Liver (tissue), 9 donors: ENCODE results near the gene UBR2. TPM values are rescaled to one million over a fixed set of nuclear protein-coding genes. Genes with fewer than 3 reads are reported as not detected.

ENCODE experiments used
- DNase-seq: peaks from one replicate; pipeline ENCODE4 v3.0.0-alpha.2; 2017; ENCODE audit warnings: low spot score
- H3K27ac ChIP-seq, 2 donors: one replicate each; pipeline ENCODE4 v1.7.0; 2013; ENCODE audit warnings: inconsistent platforms in 2 of 2, low read length in 2 of 2, control low read depth in 1 of 2, low read depth in 1 of 2, mild to moderate bottlenecking in 1 of 2
- H3K27me3 ChIP-seq, 4 donors: one replicate each; pipeline versions ENCODE4 v1.6.1 to v1.7.0; 2013; ENCODE audit warnings: low read length in 3 of 4, inconsistent platforms in 1 of 4, mild to moderate bottlenecking in 1 of 4, moderate library complexity in 1 of 4; ENCODE audit not compliant: control insufficient read depth in 4 of 4, insufficient read depth in 4 of 4
- H3K36me3 ChIP-seq, 4 donors: one replicate each; pipeline versions ENCODE4 v1.6.1 to v1.7.0; 2013; ENCODE audit warnings: low read length in 3 of 4, mild to moderate bottlenecking in 3 of 4, low read depth in 1 of 4, moderate library complexity in 1 of 4; ENCODE audit not compliant: control insufficient read depth in 4 of 4, insufficient read depth in 3 of 4
- H3K4me1 ChIP-seq, 4 donors: one replicate each; pipeline versions ENCODE4 v1.6.1 to v1.7.0; 2013; ENCODE audit warnings: low read length in 3 of 4, mild to moderate bottlenecking in 3 of 4, moderate library complexity in 1 of 4; ENCODE audit not compliant: control insufficient read depth in 4 of 4, insufficient read depth in 4 of 4
- H3K4me3 ChIP-seq, 3 donors: one replicate each; pipeline versions ENCODE4 v1.6.1 to v1.7.0; 2013; ENCODE audit warnings: low read length in 3 of 3, control low read depth in 1 of 3, low read depth in 1 of 3, mild to moderate bottlenecking in 1 of 3
- H3K9ac ChIP-seq, 2 donors: one replicate each; pipeline ENCODE4 v1.7.0; 2013; ENCODE audit warnings: low read length in 2 of 2, mild to moderate bottlenecking in 2 of 2, moderate library complexity in 2 of 2, control low read depth in 1 of 2, low read depth in 1 of 2
- H3K9me3 ChIP-seq, 4 donors: one replicate each; pipeline versions ENCODE4 v1.6.1 to v1.7.0; 2013; ENCODE audit warnings: low read length in 3 of 4; ENCODE audit not compliant: control insufficient read depth in 4 of 4
- ATF3 ChIP-seq: IDR thresholded peaks from 2 replicates; pipeline ENCODE4 v1.6.1; 2016; ENCODE audit warnings: antibody characterized with exemption
- CTCF ChIP-seq: fragments of 150-350 bp; IDR thresholded peaks from 2 replicates; pipeline ENCODE4 v1.5.1; 2017; ENCODE audit warnings: improper control_type of control experiment, low read depth, low read length; ENCODE audit not compliant: missing input control
- EGR1 ChIP-seq, 2 donors: IDR thresholded peaks; 2 replicates each; pipeline ENCODE4 v1.6.1; 2016 to 2018; ENCODE audit warnings: antibody characterized with exemption in 2 of 2, low read depth in 2 of 2
- FOXA1 ChIP-seq: IDR thresholded peaks from 2 replicates; pipeline ENCODE4 v1.6.1; 2016; ENCODE audit warnings: antibody characterized with exemption
- FOXA2 ChIP-seq: IDR thresholded peaks from 2 replicates; pipeline ENCODE4 v1.6.1; 2016; ENCODE audit warnings: antibody characterized with exemption
- GABPA ChIP-seq, 2 donors: IDR thresholded peaks in 1 of 2; conservative IDR thresholded peaks in 1 of 2; 2 replicates each; pipeline ENCODE4 v1.6.1; 2016; ENCODE audit warnings: antibody characterized with exemption in 2 of 2, mild to moderate bottlenecking in 1 of 2, moderate library complexity in 1 of 2
- HNF4A ChIP-seq, 2 donors: conservative IDR thresholded peaks; 2 replicates each; pipeline ENCODE4 v1.6.1; 2016; ENCODE audit warnings: antibody characterized with exemption in 2 of 2, mild to moderate bottlenecking in 2 of 2
- HNF4G ChIP-seq: IDR thresholded peaks from 2 replicates; pipeline ENCODE4 v1.6.1; 2016; ENCODE audit warnings: antibody characterized with exemption
- JUND ChIP-seq, 2 donors: IDR thresholded peaks; 2 replicates each; pipeline ENCODE4 v1.6.1; 2016; ENCODE audit warnings: antibody characterized with exemption in 2 of 2
- NR2F2 ChIP-seq: IDR thresholded peaks from 2 replicates; pipeline ENCODE4 v1.6.1; 2016; ENCODE audit warnings: antibody characterized with exemption
- RAD21 ChIP-seq, 2 donors: IDR thresholded peaks; 2 replicates each; pipeline ENCODE4 v1.6.1; 2016; ENCODE audit warnings: antibody characterized with exemption in 2 of 2, mild to moderate bottlenecking in 2 of 2
- RXRA ChIP-seq, 2 donors: IDR thresholded peaks; 2 replicates each; pipeline ENCODE4 v1.6.1; 2017 to 2018; ENCODE audit warnings: antibody characterized with exemption in 2 of 2, mild to moderate bottlenecking in 1 of 2
- SP1 ChIP-seq: IDR thresholded peaks from 2 replicates; pipeline ENCODE4 v1.6.1; 2018; ENCODE audit warnings: antibody characterized with exemption, mild to moderate bottlenecking
- TAF1 ChIP-seq: conservative IDR thresholded peaks from 2 replicates; pipeline ENCODE4 v1.6.1; 2016; ENCODE audit warnings: antibody characterized with exemption, mild to moderate bottlenecking
- YY1 ChIP-seq: IDR thresholded peaks from 2 replicates; pipeline ENCODE4 v1.6.1; 2016; ENCODE audit warnings: antibody characterized with exemption, mild to moderate bottlenecking
- ZBTB33 ChIP-seq: IDR thresholded peaks from 2 replicates; pipeline ENCODE4 v1.6.1; 2016; ENCODE audit warnings: antibody characterized with exemption
- WGBS: extraction: QIAGEN DNeasy Blood & Tissue Kit; methylation state at CpG from one replicate; pipeline ENCODE4 v1.1.7; 2013; 5-methylcytosine and 5-hydroxymethylcytosine counted together
- polyA plus RNA-seq, 2 donors: library from polyadenylated mRNA; stranded (reverse) in 1 of 2; unstranded in 1 of 2; fragments of 200-250 nt in 1 of 2; fragments of >200 nt in 1 of 2; fragmentation: Nextera tagmentation in 1 of 2; extraction: Ambion mirVana in 1 of 2; gene quantifications; one replicate each; pipeline versions ENCODE4 v1.2.1 to v1.2.3, GENCODE V29; 2013 to 2015
- total RNA-seq, 2 donors: library from RNA; depleted of rRNA; stranded (reverse); fragments of >200 nt; gene quantifications; one replicate each; pipeline ENCODE4 v1.2.3, GENCODE V29; 2014
- TF ChIP-seq, protein P1 (sequence below): IDR thresholded peaks from 2 replicates; pipeline ENCODE4 v1.6.1; 2016; ENCODE audit warnings: antibody characterized with exemption
- TF ChIP-seq, protein P2 (sequence below): IDR thresholded peaks from 2 replicates; pipeline ENCODE4 v1.6.1; 2016; ENCODE audit warnings: antibody characterized with exemption, mild to moderate bottlenecking
- donor health status: healthy.
- donor health status: healthy.
- donor health status: healthy.
- donor health status: healthy.
- donor health status: healthy.

Gene UBR2
- total and polyA plus RNA-seq, 4 donors, result 6.3 to 32.9 (median 19.3) TPM

GRCh38 chr6:42697268-42697655 is 133.4 kb downstream of the UBR2 start:
- Histone ChIP-seq H3K27ac (no peak overlapping the region), H3K9me3 (no peaks in the 10 kb centered on the region), H3K27me3 (no peaks in the 10 kb centered on the region), H3K4me1 (no peaks in the 10 kb centered on the region), H3K36me3 (peaks cover 0 to 21% (median 18%) of the 10 kb centered on the region in 4 donors), H3K4me3 (no peak overlapping the region), H3K9ac (no peak overlapping the region)
- DNase-seq, result no peak
- TF ChIP-seq SP1 (no peak), JUND (IDR thresholded peaks at IDR 0.05) (no peak), RXRA (IDR thresholded peaks at IDR 0.05) (no peak), TAF1 (no peak), EGR1 (IDR thresholded peaks at IDR 0.05; ENCODE audit: low read depth in 2 of 2) (no peak), ATF3 (no peak), YY1 (no peak), ZBTB33 (no peak), HNF4G (no peak), RAD21 (IDR thresholded peaks at IDR 0.05) (no peak), GABPA (IDR thresholded peaks at IDR 0.05 in 1 of 2, conservative IDR thresholded peaks at IDR 0.05 in 1 of 2) (no peak), NR2F2 (no peak), FOXA1 (no peak), CTCF (no peak)
- TF ChIP-seq, protein P1, sequence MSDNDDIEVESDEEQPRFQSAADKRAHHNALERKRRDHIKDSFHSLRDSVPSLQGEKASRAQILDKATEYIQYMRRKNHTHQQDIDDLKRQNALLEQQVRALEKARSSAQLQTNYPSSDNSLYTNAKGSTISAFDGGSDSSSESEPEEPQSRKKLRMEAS, result no peak
- TF ChIP-seq, protein P2, sequence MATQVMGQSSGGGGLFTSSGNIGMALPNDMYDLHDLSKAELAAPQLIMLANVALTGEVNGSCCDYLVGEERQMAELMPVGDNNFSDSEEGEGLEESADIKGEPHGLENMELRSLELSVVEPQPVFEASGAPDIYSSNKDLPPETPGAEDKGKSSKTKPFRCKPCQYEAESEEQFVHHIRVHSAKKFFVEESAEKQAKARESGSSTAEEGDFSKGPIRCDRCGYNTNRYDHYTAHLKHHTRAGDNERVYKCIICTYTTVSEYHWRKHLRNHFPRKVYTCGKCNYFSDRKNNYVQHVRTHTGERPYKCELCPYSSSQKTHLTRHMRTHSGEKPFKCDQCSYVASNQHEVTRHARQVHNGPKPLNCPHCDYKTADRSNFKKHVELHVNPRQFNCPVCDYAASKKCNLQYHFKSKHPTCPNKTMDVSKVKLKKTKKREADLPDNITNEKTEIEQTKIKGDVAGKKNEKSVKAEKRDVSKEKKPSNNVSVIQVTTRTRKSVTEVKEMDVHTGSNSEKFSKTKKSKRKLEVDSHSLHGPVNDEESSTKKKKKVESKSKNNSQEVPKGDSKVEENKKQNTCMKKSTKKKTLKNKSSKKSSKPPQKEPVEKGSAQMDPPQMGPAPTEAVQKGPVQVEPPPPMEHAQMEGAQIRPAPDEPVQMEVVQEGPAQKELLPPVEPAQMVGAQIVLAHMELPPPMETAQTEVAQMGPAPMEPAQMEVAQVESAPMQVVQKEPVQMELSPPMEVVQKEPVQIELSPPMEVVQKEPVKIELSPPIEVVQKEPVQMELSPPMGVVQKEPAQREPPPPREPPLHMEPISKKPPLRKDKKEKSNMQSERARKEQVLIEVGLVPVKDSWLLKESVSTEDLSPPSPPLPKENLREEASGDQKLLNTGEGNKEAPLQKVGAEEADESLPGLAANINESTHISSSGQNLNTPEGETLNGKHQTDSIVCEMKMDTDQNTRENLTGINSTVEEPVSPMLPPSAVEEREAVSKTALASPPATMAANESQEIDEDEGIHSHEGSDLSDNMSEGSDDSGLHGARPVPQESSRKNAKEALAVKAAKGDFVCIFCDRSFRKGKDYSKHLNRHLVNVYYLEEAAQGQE, result no peak
- WGBS, result 96% methylated on average over 5 of the region's 5 CpGs

GRCh38 chr6:42698217-42698616 is 134.4 kb downstream of the UBR2 start:
- no peaks in the 10 kb centered on the region for H3K4me1 ChIP-seq
- H3K4me3 ChIP-seq, result no peak overlapping the region
- 78% methylated on average over 13 of the region's 13 CpGs for WGBS
- no peak overlapping the region for H3K27ac ChIP-seq
- peaks cover 0 to 11% (median 8%) of the 10 kb centered on the region in 4 donors for H3K36me3 ChIP-seq
- DNase-seq, result no peak
- H3K9ac ChIP-seq, result no peak overlapping the region
- no peaks in the 10 kb centered on the region for H3K27me3 ChIP-seq
- H3K9me3 ChIP-seq, result no peaks in the 10 kb centered on the region
- TF ChIP-seq NR2F2, result no peak
- no peak for TF ChIP-seq RXRA (IDR thresholded peaks at IDR 0.05)
- TF ChIP-seq JUND (IDR thresholded peaks at IDR 0.05), result no peak
- no peak for TF ChIP-seq ATF3
- TF ChIP-seq, protein P1, result no peak
- TF ChIP-seq FOXA2, result no peak
- no peak for TF ChIP-seq HNF4A (conservative IDR thresholded peaks at IDR 0.05)
- no peak for TF ChIP-seq CTCF
- TF ChIP-seq SP1, result no peak
- no peak for TF ChIP-seq ZBTB33
